NCI-H774 (cell line): Measurements from ENCODE around the gene TMSB10.
"Not testable (repeated sequence)": the region's sequence is repeated elsewhere in the genome, so short reads cannot be mapped to it uniquely, and the experiment has no call there.

Source experiments
- DNase-seq: peaks from one replicate; lab custom pipeline; 2025; lab: John Stamatoyannopoulos, UW

Gene TMSB10

GRCh38 chr2:84904717-84905174, 710 bp upstream of the TMSB10 start:
- peak; percentile 22 for DNase-seq

- no peak for DNase-seq
Measured at GRCh38 chr2:84906108-84906899, 848 bp downstream of the TMSB10 start.

- no peak for DNase-seq
Measured at GRCh38 chr2:84906900-84907714, 1.7 kb downstream of the TMSB10 start.

- DNase-seq = no peak
Measured at GRCh38 chr2:84908948-84909713, 3.7 kb downstream of the TMSB10 start.

- DNase-seq = no peak
Measured at GRCh38 chr2:84911135-84911678, 5.8 kb downstream of the TMSB10 start.

- no peak for DNase-seq
Measured at GRCh38 chr2:84912984-84913383, 7.5 kb downstream of the TMSB10 start.

- no peak for DNase-seq
Measured at GRCh38 chr2:84914334-84914733, 8.9 kb downstream of the TMSB10 start.

- DNase-seq = not testable (repeated sequence)
Measured at GRCh38 chr2:84915675-84916074, 10.2 kb downstream of the TMSB10 start.

- DNase-seq = not testable (repeated sequence)
Measured at GRCh38 chr2:84917821-84918220, 12.4 kb downstream of the TMSB10 start.

GRCh38 chr2:84918430-84918829, 13.0 kb downstream of the TMSB10 start:
- no peak for DNase-seq

GRCh38 chr2:84919885-84920580, 14.6 kb downstream of the TMSB10 start:
- DNase-seq = no peak

GRCh38 chr2:84923009-84923408, 17.6 kb downstream of the TMSB10 start:
- DNase-seq = no peak

GRCh38 chr2:84924173-84925106, 19.0 kb downstream of the TMSB10 start:
- DNase-seq = no peak

- no peak for DNase-seq
Measured at GRCh38 chr2:84925336-84925723, 19.9 kb downstream of the TMSB10 start.

- DNase-seq = peak; percentile 87
Measured at GRCh38 chr2:84925724-84926376, 20.4 kb downstream of the TMSB10 start.

- no peak for DNase-seq
Measured at GRCh38 chr2:84927275-84927627, 21.8 kb downstream of the TMSB10 start.

- DNase-seq = no peak
Measured at GRCh38 chr2:84931384-84931821, 25.9 kb downstream of the TMSB10 start.

- no peak for DNase-seq
Measured at GRCh38 chr2:84938194-84938879, 32.9 kb downstream of the TMSB10 start.

- no peak for DNase-seq
Measured at GRCh38 chr2:84939426-84940087, 34.1 kb downstream of the TMSB10 start.
